CD14-positive monocyte (primary cell): ENCODE measurements around the gene HCRT. TPM values are rescaled to one million over a fixed set of nuclear protein-coding genes. Genes with fewer than 3 reads are reported as not detected.
"Not testable (repeated sequence)": the region's sequence is repeated elsewhere in the genome, so short reads cannot be mapped to it uniquely, and the experiment has no call there.

Experiments
- DNase-seq, 3 donors: peaks; one replicate each; pipeline ENCODE4 v3.0.0-alpha.2; 2011 to 2022
- H2AFZ ChIP-seq: 2 replicates; pipeline ENCODE4 v1.6.0; 2012; ENCODE audit warnings: mild to moderate bottlenecking, low read depth, low read length, inconsistent platforms; ENCODE audit not compliant: insufficient read depth, poor library complexity, severe bottlenecking
- H3K27ac ChIP-seq, 2 donors: 1 replicate in 1 of 2; 2 replicates in 1 of 2; pipeline ENCODE4 v1.5.1; 2012 to 2013; ENCODE audit warnings: low read length in 2 of 2, control low read depth in 1 of 2, inconsistent platforms in 1 of 2, low read depth in 1 of 2, mild to moderate bottlenecking in 1 of 2
- H3K27me3 ChIP-seq, 2 donors: one replicate each; pipeline versions ENCODE4 v1.6.0 to v1.6.1; 2011 to 2013; ENCODE audit warnings: low read length in 2 of 2; ENCODE audit not compliant: control insufficient read depth in 2 of 2, insufficient read depth in 2 of 2
- H3K36me3 ChIP-seq, 2 donors: replicated peaks in 1 of 2; 1 replicate in 1 of 2; 2 replicates in 1 of 2; pipeline versions ENCODE4 v1.5.1 to v1.6.1; 2012 to 2013; ENCODE audit warnings: low read length in 2 of 2, control low read depth in 1 of 2, inconsistent platforms in 1 of 2, mild to moderate bottlenecking in 1 of 2; ENCODE audit not compliant: insufficient read depth in 2 of 2, control insufficient read depth in 1 of 2
- H3K4me1 ChIP-seq, 2 donors: 1 replicate in 1 of 2; 2 replicates in 1 of 2; pipeline versions ENCODE4 v1.5.1 to v1.6.1; 2012 to 2013; ENCODE audit warnings: low read length in 2 of 2, control low read depth in 1 of 2, inconsistent platforms in 1 of 2, mild to moderate bottlenecking in 1 of 2, moderate library complexity in 1 of 2; ENCODE audit not compliant: insufficient read depth in 2 of 2, control insufficient read depth in 1 of 2
- H3K4me2 ChIP-seq: replicated peaks from 2 replicates; pipeline ENCODE3; 2012; ENCODE audit warnings: low read length, moderate library complexity, mild to moderate bottlenecking; ENCODE audit not compliant: poor library complexity, severe bottlenecking; ENCODE audit errors: extremely low read depth
- H3K4me3 ChIP-seq, 3 experiments: fragments of 200-600 bp in 1 of 3; sonication (generic) in 1 of 3; replicated peaks in 1 of 3; 1 replicate in 2 of 3; 2 replicates in 1 of 3; pipeline ENCODE4 v1.5.1; 2011 to 2013; ENCODE audit warnings: low read length in 3 of 3, mild to moderate bottlenecking in 3 of 3, control low read depth in 2 of 3, low read depth in 2 of 3, inconsistent platforms in 1 of 3, moderate library complexity in 1 of 3
- H3K79me2 ChIP-seq: 2 replicates; pipeline ENCODE4 v1.6.0; 2012; ENCODE audit warnings: mild to moderate bottlenecking, control low read depth, inconsistent platforms, low read length, moderate library complexity; ENCODE audit not compliant: insufficient read depth
- H3K9ac ChIP-seq: 2 replicates; pipeline ENCODE4 v1.6.0; 2017; ENCODE audit warnings: low read length, mild to moderate bottlenecking; ENCODE audit not compliant: insufficient read depth, poor library complexity, severe bottlenecking
- H3K9me3 ChIP-seq, 2 donors: replicated peaks in 1 of 2; 1 replicate in 1 of 2; 2 replicates in 1 of 2; pipeline versions ENCODE4 v1.5.1 to v1.6.1; 2012 to 2013; ENCODE audit warnings: low read length in 2 of 2, control low read depth in 1 of 2; ENCODE audit not compliant: control insufficient read depth in 1 of 2, insufficient read depth in 1 of 2
- H4K20me1 ChIP-seq: 2 replicates; pipeline ENCODE4 v1.6.0; 2012; ENCODE audit warnings: mild to moderate bottlenecking, low read length, control low read depth, moderate library complexity; ENCODE audit not compliant: insufficient read depth
- H3K27ac Mint-ChIP-seq, 7 donors: one replicate each; pipeline ENCODE4 v1.8.0; 2020; ENCODE audit warnings: mild to moderate bottlenecking in 7 of 7, mixed read lengths in 7 of 7, moderate library complexity in 6 of 7, inconsistent platforms in 2 of 7
- H3K27me3 Mint-ChIP-seq, 3 donors: one replicate each; pipeline ENCODE4 v1.8.0; 2021 to 2022; ENCODE audit warnings: low read depth in 3 of 3, mild to moderate bottlenecking in 3 of 3, mixed read lengths in 3 of 3, moderate library complexity in 3 of 3, inconsistent platforms in 1 of 3
- H3K36me3 Mint-ChIP-seq, 2 donors: one replicate each; pipeline ENCODE4 v1.8.0; 2020; ENCODE audit warnings: mixed read lengths in 2 of 2, inconsistent platforms in 1 of 2, mild to moderate bottlenecking in 1 of 2
- H3K4me1 Mint-ChIP-seq: one replicate; pipeline ENCODE4 v1.8.0; 2020; ENCODE audit warnings: mild to moderate bottlenecking, mixed read lengths
- H3K4me3 Mint-ChIP-seq, 2 donors: one replicate each; pipeline ENCODE4 v1.8.0; 2020; ENCODE audit warnings: mild to moderate bottlenecking in 2 of 2, mixed read lengths in 2 of 2, moderate library complexity in 1 of 2
- H3K9me3 Mint-ChIP-seq, 7 donors: one replicate each; pipeline ENCODE4 v1.8.0; 2020 to 2022; ENCODE audit warnings: mixed read lengths in 7 of 7, mild to moderate bottlenecking in 6 of 7, moderate library complexity in 6 of 7, inconsistent platforms in 2 of 7
- WGBS: methylation state at CpG from one replicate; pipeline ENCODE4 v1.1.5; 2013; ENCODE audit warnings: missing lambda C conversion rate; ENCODE audit not compliant: insufficient coverage; 5-methylcytosine and 5-hydroxymethylcytosine counted together
- intact Hi-C, 2 donors: fragments of 100-400 bp; cut with micrococcal nuclease; formaldehyde crosslinking; loops; one replicate each; pipeline versions ENCODE4 v1.15.0 to v1.15.1; 2023
- polyA plus RNA-seq, 3 donors: library from polyadenylated mRNA; depleted of rRNA in 1 of 3; unstranded in 2 of 3; stranded (reverse) in 1 of 3; fragments of 300-500 nt in 2 of 3; fragments of >200 nt in 1 of 3; fragmentation: Illumina TruSeq in 2 of 3; gene quantifications; 1 replicate in 2 of 3; 2 replicates in 1 of 3; pipeline ENCODE4 v1.2.3, GENCODE V29; 2012 to 2021
- TF ChIP-seq, protein P1 (sequence below): fragments of 200-600 bp; IDR thresholded peaks from one replicate; pipeline ENCODE4 v1.8.0; 2022; ENCODE audit warnings: antibody characterized with exemption, mild to moderate bottlenecking

Gene HCRT
- polyA plus RNA-seq, 3 donors: not detected

GRCh38 chr17:42214156-42214555, 28.9 kb upstream of the HCRT start:
- H3K9ac ChIP-seq: no peak overlapping the region
- peaks cover 84 to 95% of the 10 kb centered on the region in 2 donors for H3K36me3 ChIP-seq
- no peaks in the 10 kb centered on the region for H3K9me3 ChIP-seq
- no peaks in the 10 kb centered on the region for H3K79me2 ChIP-seq
- H3K36me3 Mint-ChIP-seq: peaks cover 75 to 89% of the 10 kb centered on the region in 2 donors
- H4K20me1 ChIP-seq: no peaks in the 10 kb centered on the region
- H2AFZ ChIP-seq: no peak overlapping the region
- intact Hi-C loops: no loop called here
- peaks cover 0 to 1% (median 0%) of the 10 kb centered on the region in 3 donors for H3K27me3 Mint-ChIP-seq
- no peak overlapping the region for H3K27ac ChIP-seq
- no peaks in the 10 kb centered on the region for H3K4me1 ChIP-seq
- no peak overlapping the region for H3K4me2 ChIP-seq
- no peaks in the 10 kb centered on the region for H3K9me3 Mint-ChIP-seq
- TF ChIP-seq, protein P1, sequence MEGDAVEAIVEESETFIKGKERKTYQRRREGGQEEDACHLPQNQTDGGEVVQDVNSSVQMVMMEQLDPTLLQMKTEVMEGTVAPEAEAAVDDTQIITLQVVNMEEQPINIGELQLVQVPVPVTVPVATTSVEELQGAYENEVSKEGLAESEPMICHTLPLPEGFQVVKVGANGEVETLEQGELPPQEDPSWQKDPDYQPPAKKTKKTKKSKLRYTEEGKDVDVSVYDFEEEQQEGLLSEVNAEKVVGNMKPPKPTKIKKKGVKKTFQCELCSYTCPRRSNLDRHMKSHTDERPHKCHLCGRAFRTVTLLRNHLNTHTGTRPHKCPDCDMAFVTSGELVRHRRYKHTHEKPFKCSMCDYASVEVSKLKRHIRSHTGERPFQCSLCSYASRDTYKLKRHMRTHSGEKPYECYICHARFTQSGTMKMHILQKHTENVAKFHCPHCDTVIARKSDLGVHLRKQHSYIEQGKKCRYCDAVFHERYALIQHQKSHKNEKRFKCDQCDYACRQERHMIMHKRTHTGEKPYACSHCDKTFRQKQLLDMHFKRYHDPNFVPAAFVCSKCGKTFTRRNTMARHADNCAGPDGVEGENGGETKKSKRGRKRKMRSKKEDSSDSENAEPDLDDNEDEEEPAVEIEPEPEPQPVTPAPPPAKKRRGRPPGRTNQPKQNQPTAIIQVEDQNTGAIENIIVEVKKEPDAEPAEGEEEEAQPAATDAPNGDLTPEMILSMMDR: no peak
- H3K27me3 ChIP-seq: no peaks in the 10 kb centered on the region
- H3K27ac Mint-ChIP-seq: no peak overlapping the region
- no peak overlapping the region for H3K4me3 Mint-ChIP-seq
- no peaks in the 10 kb centered on the region for H3K4me1 Mint-ChIP-seq
- WGBS: no CpG with 5 or more reads among the region's 2 CpGs
- DNase-seq: no peak
- H3K4me3 ChIP-seq: no peak overlapping the region

- TF ChIP-seq, protein P1: no peak
- H3K9me3 Mint-ChIP-seq: no peaks in the 10 kb centered on the region
- Histone ChIP-seq H3K9ac (no peak overlapping the region), H3K27me3 (no peaks in the 10 kb centered on the region), H3K9me3 (no peaks in the 10 kb centered on the region), H4K20me1 (no peaks in the 10 kb centered on the region), H2AFZ (no peak overlapping the region), H3K4me2 (no peak overlapping the region), H3K4me3 (no peak overlapping the region), H3K4me1 (no peaks in the 10 kb centered on the region), H3K36me3 (peaks cover 80 to 98% of the 10 kb centered on the region in 2 donors), H3K79me2 (no peaks in the 10 kb centered on the region), H3K27ac (no peak overlapping the region)
- peaks cover 68 to 90% of the 10 kb centered on the region in 2 donors for H3K36me3 Mint-ChIP-seq
- no peak overlapping the region for H3K27ac Mint-ChIP-seq
- WGBS: no CpG with 5 or more reads among the region's 7 CpGs
- H3K27me3 Mint-ChIP-seq: peaks cover 0 to 1% (median 0%) of the 10 kb centered on the region in 3 donors
- no peak for DNase-seq
- no peak overlapping the region for H3K4me3 Mint-ChIP-seq
- H3K4me1 Mint-ChIP-seq: no peaks in the 10 kb centered on the region
- intact Hi-C loops: no loop called here
Observed at GRCh38 chr17:42212382-42212781, 27.1 kb upstream of the HCRT start.

- H3K27me3 ChIP-seq, DNase-seq, H3K27me3 Mint-ChIP-seq, H3K9ac ChIP-seq, H3K4me3 ChIP-seq, intact Hi-C loops, H3K4me1 ChIP-seq, H3K4me3 Mint-ChIP-seq, H3K9me3 Mint-ChIP-seq, H2AFZ ChIP-seq, H4K20me1 ChIP-seq, H3K4me2 ChIP-seq, H3K9me3 ChIP-seq, H3K27ac ChIP-seq, H3K79me2 ChIP-seq, H3K4me1 Mint-ChIP-seq: not testable (repeated sequence)
- Mint-ChIP-seq H3K36me3 (peaks cover 67 to 90% of the 10 kb centered on the region in 2 donors), H3K27ac (peak overlapping the region in 1 of 7 donors; percentile 26)
- WGBS: 33% methylated on average over 1 of the region's 9 CpGs
- peaks cover 79 to 98% of the 10 kb centered on the region in 2 donors for H3K36me3 ChIP-seq
Observed at GRCh38 chr17:42211921-42212341, 26.7 kb upstream of the HCRT start.
